ENCODE measurements around the gene SYT5. TPM values are rescaled to one million over a fixed set of nuclear protein-coding genes. Genes with fewer than 3 reads are reported as not detected.

SYT5 gene
- polyA plus RNA-seq, 1 donor (not counting 4 experiments of a cell fraction or from before 2014, with no cell fraction given), result 0.33 TPM

GRCh38 chr19:55132453-55133129, 47.5 kb downstream of the SYT5 start:
- Histone ChIP-seq H2AFZ (ENCODE audit: control insufficient read depth, low read length) (no peak overlapping the region), H3K9me1 (ENCODE audit: control insufficient read depth, extremely low read depth, insufficient read depth, low read length) (no peaks in the 10 kb centered on the region), H3K4me2 (ENCODE audit: control insufficient read depth, extremely low read depth, insufficient read depth, low read depth, low read length) (no peak overlapping the region), H4K20me1 (ENCODE audit: control insufficient read depth, extremely low read depth, insufficient read depth, low read length) (no peaks in the 10 kb centered on the region), H3K79me2 (ENCODE audit: control insufficient read depth, insufficient read depth, low read length) (no peaks in the 10 kb centered on the region), H3K9me3 (ENCODE audit: control insufficient read depth, low read depth, low read length) (no peaks in the 10 kb centered on the region), H3K27me3 (ENCODE audit: control insufficient read depth, extremely low read depth, insufficient read depth, low read length) (no peaks in the 10 kb centered on the region), H3K4me3 (ENCODE audit: control insufficient read depth in 2 of 3, extremely low read depth in 1 of 3, insufficient read depth in 2 of 3, low read depth in 1 of 3, low read length in 3 of 3) (no peak overlapping the region), H3K27ac (ENCODE audit: control insufficient read depth, insufficient read depth, low read length) (no peak overlapping the region), H3K4me1 (ENCODE audit: control insufficient read depth, extremely low read depth, insufficient read depth, low read length) (no peaks in the 10 kb centered on the region), H3K36me3 (ENCODE audit: control insufficient read depth in 2 of 2, extremely low read depth in 1 of 2, insufficient read depth in 2 of 2, low read length in 2 of 2) (peaks cover 0 to 13% of the 10 kb centered on the region in 2 experiments), H3K9ac (ENCODE audit: control insufficient read depth, extremely low read depth, insufficient read depth, low read length) (no peak overlapping the region)
- dilution Hi-C loops (cut with MboI; ENCODE audit: extremely low pct_ligation_motif_present, low sequenced_read_pairs), result no loop called here
- TF ChIP-seq CTCF (optimal IDR thresholded peaks at IDR 0.05 in 1 of 3, IDR thresholded peaks at IDR 0.05 in 1 of 3, conservative IDR thresholded peaks at IDR 0.05 in 1 of 3; ENCODE audit: extremely low read depth in 1 of 3, insufficient read depth in 2 of 3, low read length in 3 of 3) (no peak), EZH2 (IDR thresholded peaks at IDR 0.05; ENCODE audit: low read length) (no peak)
- DNase-seq (ENCODE audit: low read depth, low spot score) (no peak), FAIRE-seq (no peak)

- Histone ChIP-seq H2AFZ (ENCODE audit: control insufficient read depth, low read length) (no peak overlapping the region), H3K9me1 (ENCODE audit: control insufficient read depth, extremely low read depth, insufficient read depth, low read length) (no peaks in the 10 kb centered on the region), H3K4me2 (ENCODE audit: control insufficient read depth, extremely low read depth, insufficient read depth, low read depth, low read length) (no peak overlapping the region), H3K79me2 (ENCODE audit: control insufficient read depth, insufficient read depth, low read length) (no peaks in the 10 kb centered on the region), H3K36me3 (ENCODE audit: control insufficient read depth in 2 of 2, extremely low read depth in 1 of 2, insufficient read depth in 2 of 2, low read length in 2 of 2) (peaks cover 0 to 13% of the 10 kb centered on the region in 2 experiments), H3K9me3 (ENCODE audit: control insufficient read depth, low read depth, low read length) (no peaks in the 10 kb centered on the region), H3K27me3 (ENCODE audit: control insufficient read depth, extremely low read depth, insufficient read depth, low read length) (no peaks in the 10 kb centered on the region), H3K9ac (ENCODE audit: control insufficient read depth, extremely low read depth, insufficient read depth, low read length) (no peak overlapping the region), H4K20me1 (ENCODE audit: control insufficient read depth, extremely low read depth, insufficient read depth, low read length) (no peaks in the 10 kb centered on the region), H3K4me3 (ENCODE audit: control insufficient read depth in 2 of 3, extremely low read depth in 1 of 3, insufficient read depth in 2 of 3, low read depth in 1 of 3, low read length in 3 of 3) (no peak overlapping the region), H3K27ac (ENCODE audit: control insufficient read depth, insufficient read depth, low read length) (no peak overlapping the region), H3K4me1 (ENCODE audit: control insufficient read depth, extremely low read depth, insufficient read depth, low read length) (no peaks in the 10 kb centered on the region)
- FAIRE-seq (no peak), DNase-seq (ENCODE audit: low read depth, low spot score) (no peak)
- TF ChIP-seq CTCF (optimal IDR thresholded peaks at IDR 0.05 in 1 of 3, IDR thresholded peaks at IDR 0.05 in 1 of 3, conservative IDR thresholded peaks at IDR 0.05 in 1 of 3; ENCODE audit: extremely low read depth in 1 of 3, insufficient read depth in 2 of 3, low read length in 3 of 3) (no peak), EZH2 (IDR thresholded peaks at IDR 0.05; ENCODE audit: low read length) (no peak)
- dilution Hi-C loops (cut with MboI; ENCODE audit: extremely low pct_ligation_motif_present, low sequenced_read_pairs), result no loop called here
These were observed 48.7 kb downstream of the SYT5 start for GRCh38 chr19:55131421-55131820.

Small RNA genes lying within 50 kb of the gene (small RNA-seq; reads per million reads assigned to genes)
- gene MIR7975 (ENCODE audit: insufficient read length in 3 of 3, low read depth in 3 of 3, low replicate concordance in 1 of 3), result 0 reads per million in 3 experiments
- gene RF01210 (ENCODE audit: insufficient read length in 3 of 3, low read depth in 3 of 3, low replicate concordance in 1 of 3), result 0 reads per million in 3 experiments

Other genes with a start within 250 kb of the SYT5 start
- gene NLRP7, start 232.8 kb downstream of the SYT5 start, polyA plus RNA-seq, result 0.03 TPM in 1 of 3 replicates, not detected in the others
- gene NLRP2, start 213.9 kb downstream of the SYT5 start, polyA plus RNA-seq, result 56.7 to 57.6 TPM (median 56.7 TPM) in 3 replicates
- gene GP6, start 142.0 kb downstream of the SYT5 start, polyA plus RNA-seq, result 0.04 to 0.09 TPM in 2 of 3 replicates, not detected in the other
- gene RDH13, start 117.1 kb downstream of the SYT5 start, polyA plus RNA-seq, result 10.6 to 16.3 TPM (median 11.9 TPM) in 3 replicates
- 20.1 to 37.3 TPM (median 26.0 TPM) in 3 replicates for gene EPS8L1, start 104.4 kb downstream of the SYT5 start, polyA plus RNA-seq
- gene PPP1R12C, start 62.7 kb downstream of the SYT5 start, polyA plus RNA-seq, result 22.9 to 41.2 TPM (median 24.7 TPM) in 3 replicates
- gene TNNT1, start 31.1 kb downstream of the SYT5 start, polyA plus RNA-seq, result 89.7 to 113 TPM (median 99.6 TPM) in 3 replicates
- 2.2 to 4.1 TPM (median 3.3 TPM) in 3 replicates for gene TNNI3, start 22.6 kb downstream of the SYT5 start, polyA plus RNA-seq
- 8.5 to 14.3 TPM (median 12.9 TPM) in 3 replicates for gene DNAAF3, start 13.7 kb downstream of the SYT5 start, polyA plus RNA-seq
- 0.06 to 0.17 TPM (median 0.09 TPM) in 3 replicates for gene PTPRH, start 29.2 kb upstream of the SYT5 start, polyA plus RNA-seq
- gene TMEM86B, start 48.5 kb upstream of the SYT5 start, polyA plus RNA-seq, result 0.60 to 0.88 TPM (median 0.68 TPM) in 3 replicates
- gene PPP6R1, start 78.7 kb upstream of the SYT5 start, polyA plus RNA-seq, result 26.7 to 49.7 TPM (median 27.5 TPM) in 3 replicates
- gene HSPBP1, start 99.8 kb upstream of the SYT5 start, polyA plus RNA-seq, result 20.2 to 26.7 TPM (median 24.7 TPM) in 3 replicates
- 0.46 to 1.1 TPM (median 0.98 TPM) in 3 replicates for gene BRSK1, start 103.7 kb upstream of the SYT5 start, polyA plus RNA-seq
- not detected in 3 replicates for gene TMEM150B, start 145.1 kb upstream of the SYT5 start, polyA plus RNA-seq
- 4.3 to 7.4 TPM (median 6.5 TPM) in 3 replicates for gene KMT5C, start 159.6 kb upstream of the SYT5 start, polyA plus RNA-seq
- 1.4 to 6.5 TPM (median 1.7 TPM) in 3 replicates for gene COX6B2, start 174.4 kb upstream of the SYT5 start, polyA plus RNA-seq
- not detected in 3 replicates for gene GARIN5B, start 183.0 kb upstream of the SYT5 start, polyA plus RNA-seq
- gene IL11, start 190.2 kb upstream of the SYT5 start, polyA plus RNA-seq, result 1.6 to 5.1 TPM (median 2.2 TPM) in 3 replicates
- 0.19 TPM in 1 of 3 replicates, not detected in the others for gene TMEM190, start 196.5 kb upstream of the SYT5 start, polyA plus RNA-seq
- 0.23 to 0.31 TPM (median 0.24 TPM) in 3 replicates for gene TMEM238, start 204.0 kb upstream of the SYT5 start, polyA plus RNA-seq
- 282 to 1,011 TPM (median 432 TPM) in 3 replicates for gene RPL28, start 205.6 kb upstream of the SYT5 start, polyA plus RNA-seq
- gene UBE2S, start 227.5 kb upstream of the SYT5 start, polyA plus RNA-seq, result 22.1 to 42.3 TPM (median 31.8 TPM) in 3 replicates

All from keratinocyte (primary cell).